ENCODE results near the gene FXYD3.

Gene FXYD3

GRCh38 chr19:35115177-35115951 is at the start of gene FXYD3:
TSS of gene FXYD3 (plus strand) at chr19:35115823. CDS start at chr19:35119377, 3,554 bp downstream.
- DNase-seq = no peak

- no peak for DNase-seq
Measured at GRCh38 chr19:35066121-35066520, 49.5 kb upstream of the FXYD3 start.

- peak; percentile 96 to 97 for DNase-seq
Measured at GRCh38 chr19:35066691-35067563, 48.7 kb upstream of the FXYD3 start.

- DNase-seq = no peak
Measured at GRCh38 chr19:35068941-35069634, 46.5 kb upstream of the FXYD3 start.

- no peak for DNase-seq
Measured at GRCh38 chr19:35069696-35070095, 45.9 kb upstream of the FXYD3 start.

GRCh38 chr19:35070471-35070870 is 45.2 kb upstream of the FXYD3 start:
- no peak for DNase-seq

GRCh38 chr19:35073516-35073915 is 42.1 kb upstream of the FXYD3 start:
- no peak for DNase-seq

- DNase-seq = no peak
Measured at GRCh38 chr19:35073941-35074340, 41.7 kb upstream of the FXYD3 start.

GRCh38 chr19:35074426-35075201 is 41.0 kb upstream of the FXYD3 start:
- no peak for DNase-seq

GRCh38 chr19:35075202-35076025 is 40.2 kb upstream of the FXYD3 start:
- no peak for DNase-seq

- no peak for DNase-seq
Measured at GRCh38 chr19:35076026-35076370, 39.6 kb upstream of the FXYD3 start.

- DNase-seq = no peak
Measured at GRCh38 chr19:35076657-35077056, 39.0 kb upstream of the FXYD3 start.

- DNase-seq = no peak
Measured at GRCh38 chr19:35077411-35078223, 38.0 kb upstream of the FXYD3 start.

GRCh38 chr19:35079826-35080225 is 35.8 kb upstream of the FXYD3 start:
- DNase-seq = no peak

- DNase-seq = no peak
Measured at GRCh38 chr19:35080613-35081170, 34.9 kb upstream of the FXYD3 start.

GRCh38 chr19:35081201-35081600 is 34.4 kb upstream of the FXYD3 start:
- no peak for DNase-seq

GRCh38 chr19:35083691-35084508 is 31.7 kb upstream of the FXYD3 start:
- no peak for DNase-seq

- DNase-seq = no peak
Measured at GRCh38 chr19:35084509-35084762, 31.2 kb upstream of the FXYD3 start.

- DNase-seq = no peak
Measured at GRCh38 chr19:35085947-35086346, 29.7 kb upstream of the FXYD3 start.

GRCh38 chr19:35086455-35086854 is 29.2 kb upstream of the FXYD3 start:
- DNase-seq = no peak
